ENCODE data around the gene GPC5.

GPC5 gene

DNA sequence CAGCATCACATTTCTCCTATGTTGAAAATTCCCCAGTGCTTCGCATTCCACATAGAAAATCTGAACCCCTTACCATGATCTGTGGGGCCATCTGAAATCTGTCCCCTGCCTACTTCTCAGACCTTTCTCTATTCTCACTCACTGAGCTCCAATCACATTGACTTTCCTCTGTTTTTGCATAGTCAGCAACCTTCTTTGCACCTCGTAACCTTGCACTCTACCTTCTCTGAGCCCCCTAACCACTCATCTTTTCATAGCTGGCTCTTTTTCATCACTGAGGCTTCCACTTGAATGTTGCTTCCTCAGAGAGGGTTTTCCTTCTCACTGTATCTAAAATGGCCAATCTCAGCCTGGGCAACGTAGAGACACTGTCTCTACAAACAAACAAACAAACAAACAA lies 286.3 kb downstream of the GPC5 start:
- H3K4me3 ChIP-seq (replicated peaks in 1 of 2; ENCODE audit: low read depth in 2 of 2, low read length in 2 of 2): no peak overlapping the region
- DNase-seq (ENCODE audit: low read depth in 2 of 2): no peak
- no peak for TF ChIP-seq CTCF (IDR thresholded peaks at IDR 0.05; ENCODE audit: low read depth, low read length)

- no peak for TF ChIP-seq CTCF (IDR thresholded peaks at IDR 0.05; ENCODE audit: low read depth, low read length)
- no peak for DNase-seq (ENCODE audit: low read depth in 2 of 2)
- no peak overlapping the region for H3K4me3 ChIP-seq (replicated peaks in 1 of 2; ENCODE audit: low read depth in 2 of 2, low read length in 2 of 2)
Measured at GRCh38 chr13:91690944-91691343, 292.5 kb downstream of the GPC5 start.

- no peak for DNase-seq (ENCODE audit: low read depth in 2 of 2)
- no peak overlapping the region for H3K4me3 ChIP-seq (replicated peaks in 1 of 2; ENCODE audit: low read depth in 2 of 2, low read length in 2 of 2)
- TF ChIP-seq CTCF (IDR thresholded peaks at IDR 0.05; ENCODE audit: low read depth, low read length): no peak
Measured at GRCh38 chr13:91693466-91693865, 295.0 kb downstream of the GPC5 start.

DNA sequence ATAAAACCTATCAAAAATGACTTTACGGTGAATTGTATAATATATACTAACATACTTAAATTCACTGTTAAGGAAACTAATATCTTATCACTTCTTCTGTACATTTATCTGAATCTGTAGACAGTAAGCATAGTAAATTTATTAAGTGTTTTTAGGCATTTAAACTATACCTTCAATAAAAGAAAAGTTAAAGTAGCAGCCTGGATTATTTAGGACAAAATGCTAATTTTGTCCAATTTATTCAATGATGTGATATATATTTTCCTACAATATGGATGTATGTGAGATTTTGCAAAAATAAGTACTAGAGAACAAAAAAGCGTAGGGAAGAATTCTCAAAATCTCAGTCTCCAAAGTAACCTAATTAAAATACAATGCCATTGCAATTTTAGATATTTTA lies 299.9 kb downstream of the GPC5 start:
- no peak for DNase-seq (ENCODE audit: low read depth in 2 of 2)
- no peak for TF ChIP-seq CTCF (IDR thresholded peaks at IDR 0.05; ENCODE audit: low read depth, low read length)
- no peak overlapping the region for H3K4me3 ChIP-seq (replicated peaks in 1 of 2; ENCODE audit: low read depth in 2 of 2, low read length in 2 of 2)

DNA sequence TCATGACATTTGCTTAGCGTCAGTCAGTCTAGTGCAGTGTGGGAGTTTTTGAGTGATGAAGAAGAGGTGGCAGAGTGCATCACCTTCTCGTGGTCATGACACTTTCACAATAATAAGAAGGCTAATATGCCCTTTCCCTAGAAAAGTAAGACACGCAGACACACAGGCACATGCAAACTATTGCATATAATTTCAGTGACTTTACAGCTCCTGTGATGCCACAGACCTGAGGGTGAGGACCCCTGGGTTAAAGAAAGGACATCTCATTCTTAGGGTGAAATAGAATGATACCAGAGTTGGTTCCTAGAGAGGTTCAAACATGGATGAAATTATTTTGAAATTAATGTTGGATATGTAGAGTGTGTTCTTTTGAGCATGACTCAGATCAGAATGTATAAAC lies 300.3 kb downstream of the GPC5 start:
- no peak overlapping the region for H3K4me3 ChIP-seq (replicated peaks in 1 of 2; ENCODE audit: low read depth in 2 of 2, low read length in 2 of 2)
- DNase-seq (ENCODE audit: low read depth in 2 of 2): no peak
- no peak for TF ChIP-seq CTCF (IDR thresholded peaks at IDR 0.05; ENCODE audit: low read depth, low read length)

DNA sequence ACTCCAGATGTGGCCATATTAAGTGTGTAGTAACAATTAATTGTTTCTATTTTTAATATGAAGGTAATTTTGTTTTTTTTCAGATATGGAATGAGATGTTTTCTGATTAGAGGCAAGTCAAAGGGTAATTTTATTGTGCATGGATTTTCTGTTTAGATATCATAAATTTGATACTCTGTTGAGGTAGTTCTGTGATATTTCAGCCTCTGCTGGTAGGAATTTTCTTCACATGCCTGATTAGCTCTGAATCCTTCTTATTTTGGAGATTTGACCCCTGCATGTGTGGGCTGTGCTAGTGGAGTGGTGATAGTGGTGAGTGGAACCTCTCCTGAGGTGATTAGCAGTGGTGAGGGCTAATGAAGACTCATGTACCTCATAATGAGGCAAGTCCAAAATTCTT lies 301.4 kb downstream of the GPC5 start:
- no peak overlapping the region for H3K4me3 ChIP-seq (replicated peaks in 1 of 2; ENCODE audit: low read depth in 2 of 2, low read length in 2 of 2)
- DNase-seq (ENCODE audit: low read depth in 2 of 2): no peak
- no peak for TF ChIP-seq CTCF (IDR thresholded peaks at IDR 0.05; ENCODE audit: low read depth, low read length)

DNA sequence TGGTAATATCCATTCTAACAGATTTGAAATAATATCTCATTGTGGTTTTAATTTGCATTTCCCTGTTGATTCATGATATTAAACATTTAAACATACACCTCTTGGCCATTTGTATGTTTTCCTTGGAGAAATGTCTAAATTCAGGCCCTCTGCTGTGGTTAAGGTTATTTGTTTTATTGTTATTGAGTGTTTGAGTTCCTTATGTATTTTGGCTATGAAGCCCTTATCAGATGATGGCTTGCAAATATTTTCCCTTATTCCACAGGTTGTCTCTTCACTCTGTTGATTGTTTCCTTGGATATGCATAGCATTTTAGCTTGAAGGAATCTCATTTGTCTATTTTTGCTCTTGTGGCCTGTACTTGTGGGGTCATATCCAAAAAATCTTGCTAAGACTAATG lies 303.6 kb downstream of the GPC5 start:
- no peak for DNase-seq (ENCODE audit: low read depth in 2 of 2)
- no peak overlapping the region for H3K4me3 ChIP-seq (replicated peaks in 1 of 2; ENCODE audit: low read depth in 2 of 2, low read length in 2 of 2)
- no peak for TF ChIP-seq CTCF (IDR thresholded peaks at IDR 0.05; ENCODE audit: low read depth, low read length)

Measured in cardiac fibroblast (primary cell).